SK-N-MC (cell line): ENCODE data around the gene SLCO1C1.

Experiments
- EZH2 ChIP-seq: fragments of 200-600 bp; sonication (generic); IDR thresholded peaks from one replicate; pipeline ENCODE4 v1.6.1; 2017; ENCODE audit warnings: antibody characterized with exemption
- POLR2AphosphoS5 ChIP-seq: IDR thresholded peaks from 2 replicates; pipeline ENCODE4 v1.6.1; 2012; ENCODE audit warnings: mild to moderate bottlenecking, low read depth, low read length, borderline replicate concordance

- no peak for TF ChIP-seq EZH2
- no peak for TF ChIP-seq POLR2AphosphoS5
Observed at GRCh38 chr12:20711846-20712245, 16.7 kb downstream of the SLCO1C1 start.
